Measurements from ENCODE around the gene ZPR1. TPM values are rescaled to one million over a fixed set of nuclear protein-coding genes. Genes with fewer than 3 reads are reported as not detected.

Gene ZPR1
- total RNA-seq, 5 donors from 2014 or later (not counting 1 experiment from before 2014, with no cell fraction given), result 57.8 to 113 (median 62.2) TPM

DNA sequence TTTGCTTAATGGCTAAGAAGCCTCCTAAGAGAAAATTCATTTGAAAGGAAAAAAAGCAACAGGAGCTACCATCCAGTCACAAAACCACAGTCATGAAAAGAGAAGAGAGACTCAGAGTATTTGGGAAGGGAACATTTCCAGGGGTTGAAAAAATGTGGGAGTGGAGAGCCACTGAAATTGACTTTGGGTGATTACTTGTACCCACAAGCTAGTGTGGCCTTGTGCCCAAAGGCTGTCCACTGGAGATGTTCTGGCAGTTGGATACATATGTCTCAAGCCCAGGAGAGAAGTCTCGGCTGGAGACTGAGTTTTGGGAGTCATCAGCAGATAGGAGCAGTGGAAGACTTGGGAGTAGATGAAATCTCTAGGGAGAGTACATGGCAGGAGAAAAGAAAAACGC, 7.0 kb upstream of the ZPR1 start:
- no peak overlapping the region for H3K4me3 ChIP-seq (ENCODE audit: control insufficient read depth in 1 of 2, extremely low read depth in 1 of 2, low read length in 1 of 2)
- no peaks in the 10 kb centered on the region for H3K36me3 Mint-ChIP-seq
- H3K27ac ChIP-seq (ENCODE audit: low read length), result no peak overlapping the region
- H3K4me1 Mint-ChIP-seq, result peaks cover 7 to 10% (median 10%) of the 10 kb centered on the region in 3 donors
- H3K9me3 ChIP-seq, result no peaks in the 10 kb centered on the region
- no peak overlapping the region for H3K4me3 Mint-ChIP-seq
- peaks cover 1 to 4% of the 10 kb centered on the region in 2 donors for H3K27me3 Mint-ChIP-seq
- H3K27ac Mint-ChIP-seq, result no peak overlapping the region
- ChIA-PET POLR2A (no interaction called here), CTCF (interaction anchor here in 1 of 2 donors (0.6 kb wide), 1 partner anchor 191 kb away, joined by 3 read pairs; no protein-coding TSS in a partner anchor)
- no peaks in the 10 kb centered on the region for H3K9me3 Mint-ChIP-seq
- H3K27me3 ChIP-seq (replicated peaks in 1 of 2; ENCODE audit: control insufficient read depth in 2 of 2, extremely low read depth in 1 of 2, insufficient read depth in 2 of 2, low read length in 1 of 2), result peaks cover 0 to 11% of the 10 kb centered on the region in 2 experiments
- ATAC-seq (replicated peaks in 1 of 4) (no peak), DNase-seq (no peak)
- WGBS (ENCODE audit: insufficient coverage), result 90% methylated on average over 2 of the region's 2 CpGs
- peaks cover 0 to 13% of the 10 kb centered on the region in 2 experiments for H3K4me1 ChIP-seq (ENCODE audit: control insufficient read depth in 1 of 2, extremely low read depth in 1 of 2, insufficient read depth in 2 of 2, low read length in 2 of 2)
- H3K36me3 ChIP-seq (ENCODE audit: control insufficient read depth in 2 of 2, extremely low read depth in 1 of 2, insufficient read depth in 1 of 2, low read length in 1 of 2), result no peaks in the 10 kb centered on the region

- Mint-ChIP-seq H3K36me3 (no peaks in the 10 kb centered on the region), H3K9me3 (no peaks in the 10 kb centered on the region), H3K4me1 (peaks cover 11 to 15% (median 13%) of the 10 kb centered on the region in 3 donors), H3K27ac (no peak overlapping the region), H3K4me3 (no peak overlapping the region), H3K27me3 (peaks cover 0 to 4% of the 10 kb centered on the region in 2 donors)
- DNase-seq (no peak), ATAC-seq (replicated peaks in 1 of 4) (peak in 1 of 4 experiments; percentile 31)
- WGBS (ENCODE audit: insufficient coverage), result 100% methylated on average over 1 of the region's 1 CpG
- no peaks in the 10 kb centered on the region for H3K36me3 ChIP-seq (ENCODE audit: control insufficient read depth in 2 of 2, extremely low read depth in 1 of 2, insufficient read depth in 1 of 2, low read length in 1 of 2)
- H3K4me3 ChIP-seq (ENCODE audit: control insufficient read depth in 1 of 2, extremely low read depth in 1 of 2, low read length in 1 of 2), result no peak overlapping the region
- H3K27me3 ChIP-seq (replicated peaks in 1 of 2; ENCODE audit: control insufficient read depth in 2 of 2, extremely low read depth in 1 of 2, insufficient read depth in 2 of 2, low read length in 1 of 2), result peaks cover 0 to 11% of the 10 kb centered on the region in 2 experiments
- H3K9me3 ChIP-seq, result no peaks in the 10 kb centered on the region
- peaks cover 0 to 16% of the 10 kb centered on the region in 2 experiments for H3K4me1 ChIP-seq (ENCODE audit: control insufficient read depth in 1 of 2, extremely low read depth in 1 of 2, insufficient read depth in 2 of 2, low read length in 2 of 2)
- no peak overlapping the region for H3K27ac ChIP-seq (ENCODE audit: low read length)
- CTCF ChIA-PET, result interaction anchor here in 1 of 2 donors (0.6 to 1.6 kb wide), 3 partner anchors 306 to 448 kb away, joined by 3 to 5 read pairs (median 5); no protein-coding TSS in a partner anchor
- POLR2A ChIA-PET, result interaction anchor here in 1 of 2 donors (0.6 kb wide), 1 partner anchor 323 kb away, joined by 5 read pairs; no protein-coding TSS in a partner anchor
These were observed 5.9 kb upstream of the ZPR1 start for GRCh38 chr11:116793772-116794097.

GRCh38 chr11:116792869-116793771, 5.3 kb upstream of the ZPR1 start:
- Histone ChIP-seq H3K4me1 (ENCODE audit: control insufficient read depth in 1 of 2, extremely low read depth in 1 of 2, insufficient read depth in 2 of 2, low read length in 2 of 2) (peaks cover 0 to 23% of the 10 kb centered on the region in 2 experiments), H3K27ac (ENCODE audit: low read length) (no peak overlapping the region), H3K4me3 (ENCODE audit: control insufficient read depth in 1 of 2, extremely low read depth in 1 of 2, low read length in 1 of 2) (no peak overlapping the region), H3K9me3 (no peaks in the 10 kb centered on the region), H3K36me3 (ENCODE audit: control insufficient read depth in 2 of 2, extremely low read depth in 1 of 2, insufficient read depth in 1 of 2, low read length in 1 of 2) (no peaks in the 10 kb centered on the region), H3K27me3 (replicated peaks in 1 of 2; ENCODE audit: control insufficient read depth in 2 of 2, extremely low read depth in 1 of 2, insufficient read depth in 2 of 2, low read length in 1 of 2) (peaks cover 0 to 11% of the 10 kb centered on the region in 2 experiments)
- peaks cover 0 to 4% of the 10 kb centered on the region in 2 donors for H3K27me3 Mint-ChIP-seq
- WGBS (ENCODE audit: insufficient coverage), result 95% methylated on average over 5 of the region's 8 CpGs
- peaks cover 17 to 21% (median 19%) of the 10 kb centered on the region in 3 donors for H3K4me1 Mint-ChIP-seq
- CTCF ChIA-PET, result interaction anchor here (0.6 to 1.6 kb wide), 4 partner anchors 43 to 448 kb away, joined by 3 to 5 read pairs (median 4); no protein-coding TSS in a partner anchor
- no peak for DNase-seq
- H3K9me3 Mint-ChIP-seq, result no peaks in the 10 kb centered on the region
- no peak overlapping the region for H3K4me3 Mint-ChIP-seq
- ATAC-seq (replicated peaks in 1 of 4), result no peak
- POLR2A ChIA-PET, result interaction anchor here in 1 of 2 donors (0.6 kb wide), 1 partner anchor 324 kb away, joined by 5 read pairs; no protein-coding TSS in a partner anchor
- H3K27ac Mint-ChIP-seq, result no peak overlapping the region
- H3K36me3 Mint-ChIP-seq, result no peaks in the 10 kb centered on the region

DNA sequence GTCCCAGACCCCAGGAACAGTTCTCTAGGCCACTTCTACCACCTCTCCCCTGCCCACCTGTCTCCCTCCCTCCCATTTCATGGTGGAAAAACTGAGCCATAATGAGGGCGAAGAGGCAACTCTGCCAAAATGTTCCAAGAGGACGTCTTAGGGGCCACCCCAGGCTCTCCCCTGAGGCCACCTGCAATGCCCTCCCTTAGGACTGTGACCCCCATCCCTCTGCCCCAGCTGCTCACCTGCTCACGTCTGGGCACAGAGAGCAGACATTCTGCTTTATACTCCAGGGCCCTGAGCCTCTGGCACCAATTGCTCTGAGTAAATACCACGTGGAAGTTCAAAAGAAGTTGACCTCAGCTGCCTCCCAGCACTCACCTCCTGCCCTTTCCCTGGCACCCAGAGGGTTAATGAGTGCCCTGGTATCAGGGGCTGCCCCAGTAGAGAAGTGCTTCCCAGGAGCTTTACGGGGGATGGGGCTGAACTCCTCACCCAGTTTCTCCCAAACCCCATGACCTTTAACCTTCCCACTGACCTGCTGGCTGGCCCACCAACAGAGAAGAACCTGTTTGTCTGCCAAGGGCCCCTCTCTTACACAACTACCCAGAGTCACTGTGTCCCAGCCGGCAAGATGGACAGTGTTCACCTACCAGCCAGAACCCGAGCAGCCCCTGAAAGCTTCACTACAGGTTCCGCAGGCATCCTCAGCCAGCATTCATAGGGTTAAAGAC, 4.5 kb upstream of the ZPR1 start:
- Mint-ChIP-seq H3K36me3 (no peaks in the 10 kb centered on the region), H3K4me3 (no peak overlapping the region), H3K27ac (no peak overlapping the region), H3K4me1 (peaks cover 21 to 25% (median 23%) of the 10 kb centered on the region in 3 donors), H3K9me3 (no peaks in the 10 kb centered on the region), H3K27me3 (peaks cover 0 to 4% of the 10 kb centered on the region in 2 donors)
- WGBS (ENCODE audit: insufficient coverage), result 85% methylated on average over 5 of the region's 8 CpGs
- Histone ChIP-seq H3K36me3 (ENCODE audit: control insufficient read depth in 2 of 2, extremely low read depth in 1 of 2, insufficient read depth in 1 of 2, low read length in 1 of 2) (no peaks in the 10 kb centered on the region), H3K4me1 (ENCODE audit: control insufficient read depth in 1 of 2, extremely low read depth in 1 of 2, insufficient read depth in 2 of 2, low read length in 2 of 2) (peaks cover 1 to 26% of the 10 kb centered on the region in 2 experiments), H3K9me3 (no peaks in the 10 kb centered on the region), H3K4me3 (ENCODE audit: control insufficient read depth in 1 of 2, extremely low read depth in 1 of 2, low read length in 1 of 2) (no peak overlapping the region), H3K27me3 (replicated peaks in 1 of 2; ENCODE audit: control insufficient read depth in 2 of 2, extremely low read depth in 1 of 2, insufficient read depth in 2 of 2, low read length in 1 of 2) (peaks cover 0 to 11% of the 10 kb centered on the region in 2 experiments), H3K27ac (ENCODE audit: low read length) (no peak overlapping the region)
- DNase-seq (no peak), ATAC-seq (replicated peaks in 1 of 4) (no peak)
- POLR2A ChIA-PET, result interaction anchor here in 1 of 2 donors (1.5 kb wide), 1 partner anchor 43 kb away, joined by 3 read pairs; no protein-coding TSS in a partner anchor
- CTCF ChIA-PET, result interaction anchor here (1.2 to 3.0 kb wide), 5 partner anchors 44 to 313 kb away, joined by 3 to 38 read pairs (median 5); no protein-coding TSS in a partner anchor

- H3K4me1 Mint-ChIP-seq, result peaks cover 26 to 31% (median 28%) of the 10 kb centered on the region in 3 donors
These were observed 4.0 kb upstream of the ZPR1 start, which contains the start of gene APOA5 for GRCh38 chr11:116791813-116792143. APOA5 (minus strand) TSS chr11:116791879; CDS start chr11:116791860, 19 bp downstream.

More at GRCh38 chr11:116791813-116792143, 4.0 kb upstream of the ZPR1 start, which contains the start of gene APOA5:
- Histone ChIP-seq H3K27me3 (replicated peaks in 1 of 2; ENCODE audit: control insufficient read depth in 2 of 2, extremely low read depth in 1 of 2, insufficient read depth in 2 of 2, low read length in 1 of 2) (peaks cover 0 to 11% of the 10 kb centered on the region in 2 experiments), H3K4me3 (ENCODE audit: control insufficient read depth in 1 of 2, extremely low read depth in 1 of 2, low read length in 1 of 2) (peak within 1 kb of the TSS in 1 of 2 donors; percentile 40), H3K9me3 (no peaks in the 10 kb centered on the region), H3K36me3 (ENCODE audit: control insufficient read depth in 2 of 2, extremely low read depth in 1 of 2, insufficient read depth in 1 of 2, low read length in 1 of 2) (peaks cover 0 to under 1% of the 10 kb centered on the region in 2 donors), H3K4me1 (ENCODE audit: control insufficient read depth in 1 of 2, extremely low read depth in 1 of 2, insufficient read depth in 2 of 2, low read length in 2 of 2) (peaks cover 6 to 31% of the 10 kb centered on the region in 2 experiments), H3K27ac (ENCODE audit: low read length) (no peak within 1 kb of the TSS)
- Mint-ChIP-seq H3K27ac (peak within 1 kb of the TSS in 1 of 2 donors; percentile 16), H3K27me3 (peaks cover 0 to 4% of the 10 kb centered on the region in 2 donors), H3K4me3 (peak within 1 kb of the TSS in 2 of 3 donors; percentile 31 to 41), H3K36me3 (peaks cover 3% of the 10 kb centered on the region), H3K9me3 (no peaks in the 10 kb centered on the region)
- DNase-seq, result no peak
- CTCF ChIA-PET, result interaction anchor here (0.5 to 3.0 kb wide), 17 partner anchors 12 to 439 kb away, joined by 3 to 38 read pairs (median 4); partner anchors contain the start of gene SIDT2 (in 1 of the 2)
- 91% methylated on average over 4 of the region's 7 CpGs for WGBS (ENCODE audit: insufficient coverage)
- no peak for ATAC-seq (replicated peaks in 1 of 4)
- POLR2A ChIA-PET, result interaction anchor here (0.7 to 1.5 kb wide), 2 partner anchors 44 to 286 kb away, joined by 3 read pairs; no protein-coding TSS in a partner anchor
